HCT116 (cell line): ENCODE data around the gene RMND5A. TPM values are rescaled to one million over a fixed set of nuclear protein-coding genes. Genes with fewer than 3 reads are reported as not detected.

Experiments
- ATAC-seq: fragments of 200-7000 bp; cut with Tn5 transposase; 2 replicates; pipeline ENCODE4 v1.9.1; 2020; ENCODE audit warnings: mild to moderate bottlenecking, moderate library complexity
- BruUV-seq: library from RNA; stranded (reverse); fragments of 400-500 nt; replicated peaks from 2 replicates; lab custom pipeline; 2021; lab: Mats Ljungman, UMichigan
- CTCF ChIA-PET: fragments of 300-600 bp; sonication (Branson Sonifier 250); formaldehyde crosslinking; loops from one replicate; lab custom pipeline; 2021; ENCODE audit warnings: antibody characterized with exemption; lab: Charles Lee
- POLR2A ChIA-PET: fragments of 300-600, 350-600 bp; sonication (Branson Sonifier 250); formaldehyde crosslinking; loops from one replicate; lab custom pipeline; 2021; ENCODE audit warnings: antibody characterized with exemption; lab: Charles Lee
- RAD21 ChIA-PET, 2 experiments: fragments of 300-600 bp; sonication (Branson Sonifier 250); formaldehyde crosslinking; loops; one replicate each; lab custom pipeline; 2023; ENCODE audit warnings: low total read pairs in 2 of 2; ENCODE audit not compliant: uncharacterized antibody in 2 of 2, unreplicated experiment in 2 of 2, low non-redundant PET in 1 of 2; lab: Charles Lee
- DNase-seq: peaks from one replicate; pipeline ENCODE4 v3.0.0-alpha.2; 2010; ENCODE audit warnings: low read depth, low spot score
- H2AFZ ChIP-seq: fragments of 200-600 bp; shearing (Covaris generic), sonication (generic); 2 replicates; pipeline ENCODE4 v1.6.1; 2017; ENCODE audit warnings: low read depth, mixed run types, mixed read lengths, antibody characterized with exemption, low read length; ENCODE audit not compliant: poor library complexity, severe bottlenecking
- H3K27ac ChIP-seq: 2 replicates; pipeline ENCODE4 v1.5.1; 2012; ENCODE audit warnings: low read depth, low read length
- H3K27me3 ChIP-seq: fragments of 200-600 bp; sonication (generic); 2 replicates; pipeline ENCODE4 v1.6.1; 2016; ENCODE audit warnings: mixed run types, low read length, mixed read lengths; ENCODE audit not compliant: insufficient read depth
- H3K36me3 ChIP-seq, 2 experiments: fragments of 200-500 bp in 1 of 2; fragments of 200-600 bp in 1 of 2; sonication (Bioruptor generic) in 1 of 2; sonication (generic) in 1 of 2; 2 replicates each; pipeline versions ENCODE4 v1.5.1 to v1.6.1; 2014 to 2016; ENCODE audit warnings: low read length in 2 of 2, inconsistent platforms in 1 of 2, mixed read lengths in 1 of 2, mixed run types in 1 of 2; ENCODE audit not compliant: insufficient read depth in 2 of 2, control insufficient read depth in 1 of 2
- H3K4me1 ChIP-seq, 2 experiments: fragments of 200-600 bp in 1 of 2; sonication (generic) in 1 of 2; 2 replicates each; pipeline versions ENCODE4 v1.5.1 to v1.6.1; 2012 to 2017; ENCODE audit warnings: low read length in 2 of 2, inconsistent platforms in 1 of 2, mild to moderate bottlenecking in 1 of 2, mixed read lengths in 1 of 2, mixed run types in 1 of 2, moderate library complexity in 1 of 2; ENCODE audit not compliant: insufficient read depth in 2 of 2, control insufficient read depth in 1 of 2
- H3K4me2 ChIP-seq: fragments of 200-600 bp; sonication (generic); 2 replicates; pipeline ENCODE4 v1.6.1; 2017; ENCODE audit warnings: mixed run types, low read length, mixed read lengths
- H3K4me3 ChIP-seq, 2 experiments: fragments of 200-600 bp in 1 of 2; sonication (generic) in 1 of 2; replicated peaks in 1 of 2; 2 replicates each; pipeline ENCODE4 v1.5.1; 2011 to 2016; ENCODE audit warnings: low read length in 2 of 2, control low read depth in 1 of 2, low read depth in 1 of 2, mild to moderate bottlenecking in 1 of 2, mixed read lengths in 1 of 2, mixed run types in 1 of 2
- H3K79me2 ChIP-seq: fragments of 200-600 bp; sonication (generic); 2 replicates; pipeline ENCODE4 v1.6.1; 2017; ENCODE audit warnings: mild to moderate bottlenecking, mixed run types, low read length, moderate library complexity, mixed read lengths; ENCODE audit not compliant: insufficient read depth
- H3K9ac ChIP-seq: fragments of 200-600 bp; sonication (generic); 2 replicates; pipeline ENCODE4 v1.6.1; 2016; ENCODE audit warnings: low read length, mixed read lengths
- H3K9me2 ChIP-seq: fragments of 200-600 bp; sonication (generic), shearing (Covaris generic); 2 replicates; pipeline ENCODE4 v1.6.1; 2017; ENCODE audit warnings: mixed run types, mild to moderate bottlenecking, moderate library complexity; ENCODE audit not compliant: insufficient read depth
- H3K9me3 ChIP-seq, 2 experiments: fragments of 200-500 bp in 1 of 2; fragments of 200-600 bp in 1 of 2; sonication (Bioruptor generic) in 1 of 2; sonication (generic) in 1 of 2; 2 replicates each; pipeline ENCODE4 v1.6.1; 2014 to 2017; ENCODE audit warnings: low read length in 2 of 2, mixed read lengths in 2 of 2, inconsistent platforms in 1 of 2, low read depth in 1 of 2, mild to moderate bottlenecking in 1 of 2, mixed run types in 1 of 2, moderate library complexity in 1 of 2; ENCODE audit not compliant: control insufficient read depth in 1 of 2, insufficient read depth in 1 of 2
- H4K20me1 ChIP-seq: fragments of 200-600 bp; sonication (generic), shearing (Covaris generic); 2 replicates; pipeline ENCODE4 v1.6.1; 2017; ENCODE audit warnings: mixed run types, mild to moderate bottlenecking, moderate library complexity; ENCODE audit not compliant: insufficient read depth
- CBX3 ChIP-seq: IDR thresholded peaks from 2 replicates; pipeline ENCODE4 v1.6.1; 2012; ENCODE audit warnings: low read depth
- CTCF ChIP-seq, 3 experiments: fragments of 200-600 bp in 1 of 3; sonication (generic) in 1 of 3; IDR thresholded peaks in 2 of 3; conservative IDR thresholded peaks in 1 of 3; 2 replicates each; pipeline ENCODE4 v1.5.1; 2012 to 2017; ENCODE audit warnings: low read depth in 2 of 3, low read length in 2 of 3, antibody characterized with exemption in 1 of 3, borderline replicate concordance in 1 of 3, control low read depth in 1 of 3, mild to moderate bottlenecking in 1 of 3, mixed read lengths in 1 of 3, mixed run types in 1 of 3, moderate library complexity in 1 of 3; ENCODE audit not compliant: insufficient read depth in 1 of 3
- EZH2phosphoT487 ChIP-seq: fragments of 200-600 bp; IDR thresholded peaks from 2 replicates; pipeline ENCODE4 v1.6.1; 2018; ENCODE audit warnings: antibody characterized with exemption, borderline replicate concordance
- JUND ChIP-seq: IDR thresholded peaks from 2 replicates; pipeline ENCODE4 v1.6.1; 2012
- MAX ChIP-seq: IDR thresholded peaks from 2 replicates; pipeline ENCODE4 v1.6.1; 2012
- POLR2A ChIP-seq: IDR thresholded peaks from 2 replicates; pipeline ENCODE4 v1.7.0; 2011; ENCODE audit warnings: borderline replicate concordance; ENCODE audit not compliant: insufficient read depth, insufficient read length; ENCODE audit errors: extremely low read depth
- POLR2AphosphoS5 ChIP-seq: IDR thresholded peaks from 2 replicates; pipeline ENCODE4 v1.6.1; 2011; ENCODE audit warnings: mild to moderate bottlenecking, low read depth, low read length, moderate library complexity
- RAD21 ChIP-seq: IDR thresholded peaks from 2 replicates; pipeline ENCODE4 v1.6.1; 2012; ENCODE audit warnings: low read depth, mild to moderate bottlenecking
- REST ChIP-seq: IDR thresholded peaks from 2 replicates; pipeline ENCODE4 v1.6.1; 2012; ENCODE audit warnings: low read depth
- SIN3A ChIP-seq: IDR thresholded peaks from 2 replicates; pipeline ENCODE4 v1.6.1; 2012; ENCODE audit warnings: low read depth
- SP1 ChIP-seq: IDR thresholded peaks from 2 replicates; pipeline ENCODE4 v1.6.1; 2012; ENCODE audit warnings: low read depth
- TCF7L2 ChIP-seq: IDR thresholded peaks from 2 replicates; pipeline ENCODE4 v1.7.0; 2011; ENCODE audit warnings: borderline replicate concordance, inconsistent platforms; ENCODE audit not compliant: insufficient read depth, insufficient read length; ENCODE audit errors: extremely low read depth
- ZBTB33 ChIP-seq: IDR thresholded peaks from 2 replicates; pipeline ENCODE4 v1.6.1; 2011; ENCODE audit warnings: mild to moderate bottlenecking, low read length, moderate library complexity; ENCODE audit not compliant: insufficient replicate concordance; ENCODE audit errors: extremely low read depth
- ZFX ChIP-seq: fragments of 450-650 bp; IDR thresholded peaks from 2 replicates; pipeline ENCODE4 v1.6.1; 2017
- ZNF274 ChIP-seq: fragments of 200-500 bp; sonication (Bioruptor generic); IDR thresholded peaks from 2 replicates; pipeline ENCODE4 v1.6.1; 2014; ENCODE audit warnings: mild to moderate bottlenecking, low read depth, low read length, inconsistent platforms
- intact Hi-C: fragments of 100-400 bp; cut with micrococcal nuclease; formaldehyde crosslinking; loops from 2 replicates; pipeline ENCODE4 v1.10.0; 2022
- total RNA-seq: library from RNA; stranded (reverse); gene quantifications from one replicate; pipeline ENCODE4 v1.2.1, GENCODE V29; 2021; ENCODE audit not compliant: unreplicated experiment

RMND5A gene
- total RNA-seq, 1 experiment from 2014 or later: 32.4 TPM

GRCh38 chr2:86808315-86809161, 88.4 kb downstream of the RMND5A start:
- H3K9me3 ChIP-seq: no peaks in the 10 kb centered on the region
- BruUV-seq: no TSS peak
- ATAC-seq (peak; percentile 92), DNase-seq (peak; percentile 84)
- peaks cover 5 to 20% of the 10 kb centered on the region in 2 experiments for H3K4me1 ChIP-seq
- ChIA-PET RAD21 (no interaction called here), CTCF (no interaction called here), POLR2A (no interaction called here)
- H3K27ac ChIP-seq: peak overlapping the region; percentile 44; the same call in 1 of the 2 replicates
- TF ChIP-seq REST (no peak), ZFX (no peak), EZH2phosphoT487 (no peak), ZNF274 (no peak), RAD21 (peak; percentile 98), CTCF (IDR thresholded peaks at IDR 0.05 in 2 of 3, conservative IDR thresholded peaks at IDR 0.05 in 1 of 3; ENCODE audit: borderline replicate concordance in 1 of 3, insufficient read depth in 1 of 3, low read depth in 2 of 3, low read length in 2 of 3) (peak; percentile 82 to 93 (median 92)), SP1 (no peak), CBX3 (peak; percentile 80; the same call in 1 of the 2 replicates), POLR2AphosphoS5 (no peak; the same call in 1 of the 2 replicates), JUND (no peak), MAX (peak; percentile 92), ZBTB33 (no peak), SIN3A (no peak), TCF7L2 (no peak), POLR2A (no peak)
- no peaks in the 10 kb centered on the region for H3K79me2 ChIP-seq
- intact Hi-C loops: loop anchor here (10.0 kb wide), 1 partner anchor 406 kb away; no protein-coding TSS in a partner anchor
- peak overlapping the region; percentile 98 for H2AFZ ChIP-seq
- peak overlapping the region; percentile 50 to 67 for H3K4me3 ChIP-seq
- H3K9ac ChIP-seq: peak overlapping the region; percentile 62
- H3K36me3 ChIP-seq: no peaks in the 10 kb centered on the region
- no peaks in the 10 kb centered on the region for H3K27me3 ChIP-seq
- H3K9me2 ChIP-seq: no peaks in the 10 kb centered on the region
- H3K4me2 ChIP-seq: peak overlapping the region; percentile 97
- H4K20me1 ChIP-seq: no peaks in the 10 kb centered on the region
